WTC11 (cell line): Measurements from ENCODE around the gene ADH1C. TPM values are rescaled to one million over a fixed set of nuclear protein-coding genes. Genes with fewer than 3 reads are reported as not detected.

Source experiments
- ATAC-seq: fragments of 200-7000 bp; cut with Tn5 transposase; 2 replicates; pipeline ENCODE4 v1.10.0; 2021; ENCODE audit warnings: mild to moderate bottlenecking, moderate library complexity
- CTCF ChIA-PET: fragments of 300-600 bp; sonication (Branson Sonifier 250); formaldehyde crosslinking; loops from one replicate; lab custom pipeline; 2021; ENCODE audit warnings: antibody characterized with exemption; lab: Charles Lee
- POLR2A ChIA-PET: fragments of 350-600 bp; sonication (Branson Sonifier 250); formaldehyde crosslinking; loops from one replicate; lab custom pipeline; 2021; ENCODE audit warnings: antibody characterized with exemption; lab: Charles Lee
- DNase-seq: peaks from one replicate; pipeline ENCODE4 v3.0.0; 2021; ENCODE audit warnings: low spot score
- H3K27ac Mint-ChIP-seq: 2 replicates; pipeline ENCODE4 v1.8.0; 2021; ENCODE audit warnings: mixed read lengths
- H3K27me3 Mint-ChIP-seq: 2 replicates; pipeline ENCODE4 v1.8.0; 2021; ENCODE audit warnings: low read depth, mild to moderate bottlenecking, moderate library complexity, mixed read lengths
- H3K36me3 Mint-ChIP-seq: 2 replicates; pipeline ENCODE4 v1.8.0; 2021; ENCODE audit warnings: mixed read lengths
- H3K4me1 Mint-ChIP-seq: 2 replicates; pipeline ENCODE4 v1.8.0; 2022; ENCODE audit warnings: mixed read lengths
- H3K4me3 Mint-ChIP-seq: 2 replicates; pipeline ENCODE4 v1.8.0; 2021; ENCODE audit warnings: mild to moderate bottlenecking, moderate library complexity, mixed read lengths
- H3K9me3 Mint-ChIP-seq: 2 replicates; pipeline ENCODE4 v1.8.0; 2021; ENCODE audit warnings: mixed read lengths
- CBFB ChIP-seq: sonication (generic); formaldehyde crosslinking; IDR thresholded peaks from 2 replicates; pipeline ENCODE4 v1.8.1; 2022; ENCODE audit warnings: mild to moderate bottlenecking, low read depth, missing genetic modification reagents
- CREM ChIP-seq: sonication (generic); formaldehyde crosslinking; IDR thresholded peaks from 2 replicates; pipeline ENCODE4 v1.8.1; 2022; ENCODE audit warnings: mild to moderate bottlenecking, missing genetic modification reagents, moderate library complexity
- GABPB1 ChIP-seq: sonication (generic); formaldehyde crosslinking; IDR thresholded peaks from 2 replicates; pipeline ENCODE4 v1.8.1; 2023; ENCODE audit warnings: mild to moderate bottlenecking, missing genetic modification reagents
- MYBL2 ChIP-seq: sonication (generic); formaldehyde crosslinking; IDR thresholded peaks from 2 replicates; pipeline ENCODE4 v1.8.1; 2023; ENCODE audit warnings: mild to moderate bottlenecking, moderate library complexity, missing genetic modification reagents
- PRRX2 ChIP-seq: fragments of 250-450 bp; sonication (Bioruptor Pico); IDR thresholded peaks from 2 replicates; pipeline ENCODE4 v1.8.0; 2021; ENCODE audit warnings: mild to moderate bottlenecking
- SP1 ChIP-seq: sonication (generic); formaldehyde crosslinking; conservative IDR thresholded peaks from 2 replicates; pipeline ENCODE4 v1.8.1; 2022; ENCODE audit warnings: missing genetic modification reagents
- TEAD4 ChIP-seq: sonication (generic); formaldehyde crosslinking; IDR thresholded peaks from 2 replicates; pipeline ENCODE4 v1.8.0; 2022; ENCODE audit warnings: mild to moderate bottlenecking, missing genetic modification reagents
- ZNF138 ChIP-seq: sonication (generic); formaldehyde crosslinking; conservative IDR thresholded peaks from 2 replicates; pipeline ENCODE4 v1.8.1; 2022; ENCODE audit warnings: mild to moderate bottlenecking, moderate library complexity, missing genetic modification reagents
- ZNF263 ChIP-seq: sonication (generic); formaldehyde crosslinking; IDR thresholded peaks from 2 replicates; pipeline ENCODE4 v1.8.1; 2022; ENCODE audit warnings: low read depth, mild to moderate bottlenecking, moderate library complexity, missing genetic modification reagents
- total RNA-seq: library from RNA; stranded (reverse); gene quantifications from 3 replicates; pipeline ENCODE4 v1.2.3, GENCODE V29; 2021
- TF ChIP-seq, protein P1 (sequence below): sonication (generic); formaldehyde crosslinking; IDR thresholded peaks from 2 replicates; pipeline ENCODE4 v1.8.0; 2023; ENCODE audit warnings: missing genetic modification reagents, mild to moderate bottlenecking, borderline replicate concordance
- TF ChIP-seq, protein P2 (sequence below): sonication (generic); formaldehyde crosslinking; IDR thresholded peaks from 2 replicates; pipeline ENCODE4 v1.8.1; 2022; ENCODE audit warnings: mild to moderate bottlenecking, missing genetic modification reagents, moderate library complexity, borderline replicate concordance
- TF ChIP-seq, protein P3 (sequence below): sonication (generic); formaldehyde crosslinking; IDR thresholded peaks from 2 replicates; pipeline ENCODE4 v1.8.0; 2022; ENCODE audit warnings: mild to moderate bottlenecking, missing genetic modification reagents
- TF ChIP-seq, protein P4 (sequence below): sonication (generic); formaldehyde crosslinking; conservative IDR thresholded peaks from 2 replicates; pipeline ENCODE4 v1.8.1; 2022; ENCODE audit warnings: mild to moderate bottlenecking, missing genetic modification reagents
- TF ChIP-seq, protein P5 (sequence below): sonication (generic); formaldehyde crosslinking; IDR thresholded peaks from 2 replicates; pipeline ENCODE4 v1.8.1; 2023; ENCODE audit warnings: mild to moderate bottlenecking, missing genetic modification reagents, moderate library complexity
- TF ChIP-seq, protein P6 (sequence below): fragments of 250-450 bp; sonication (Bioruptor Pico); IDR thresholded peaks from 2 replicates; pipeline ENCODE4 v1.8.0; 2021; ENCODE audit warnings: mild to moderate bottlenecking
- TF ChIP-seq, protein P7 (sequence below): sonication (generic); formaldehyde crosslinking; IDR thresholded peaks from 2 replicates; pipeline ENCODE4 v1.8.0; 2022; ENCODE audit warnings: mild to moderate bottlenecking, missing genetic modification reagents
- TF ChIP-seq, protein P8 (sequence below): sonication (generic); formaldehyde crosslinking; IDR thresholded peaks from 2 replicates; pipeline ENCODE4 v1.8.1; 2023; ENCODE audit warnings: mild to moderate bottlenecking, missing genetic modification reagents, borderline replicate concordance
- TF ChIP-seq, protein P9 (sequence below): fragments of 250-450 bp; sonication (Bioruptor Pico); IDR thresholded peaks from 2 replicates; pipeline ENCODE4 v2.1.2; 2022; ENCODE audit warnings: mild to moderate bottlenecking, moderate library complexity

ADH1C gene
- total RNA-seq, 1 experiment from 2014 or later: 0.22 TPM

DNA sequence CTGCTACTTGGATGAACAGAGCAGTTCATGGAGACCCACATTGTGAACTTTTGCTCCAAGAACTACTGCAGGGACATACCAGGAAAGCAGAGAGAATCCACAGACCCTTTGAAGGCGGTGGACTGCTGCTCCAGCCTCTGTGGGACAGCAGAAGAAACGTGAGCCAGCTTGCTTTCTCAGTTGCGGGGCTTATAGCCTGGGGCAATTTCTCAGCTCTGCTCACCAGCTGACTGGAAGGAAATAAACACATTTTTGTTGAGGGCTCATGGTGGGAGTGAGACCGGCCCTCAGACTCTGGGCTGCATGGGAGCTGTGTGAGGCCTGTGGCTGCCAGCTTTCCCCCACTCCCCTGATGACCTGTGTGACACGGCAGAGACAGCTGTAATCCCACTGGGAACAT is 59.2 kb downstream of the ADH1C start (continued):
- TF ChIP-seq, protein P1, sequence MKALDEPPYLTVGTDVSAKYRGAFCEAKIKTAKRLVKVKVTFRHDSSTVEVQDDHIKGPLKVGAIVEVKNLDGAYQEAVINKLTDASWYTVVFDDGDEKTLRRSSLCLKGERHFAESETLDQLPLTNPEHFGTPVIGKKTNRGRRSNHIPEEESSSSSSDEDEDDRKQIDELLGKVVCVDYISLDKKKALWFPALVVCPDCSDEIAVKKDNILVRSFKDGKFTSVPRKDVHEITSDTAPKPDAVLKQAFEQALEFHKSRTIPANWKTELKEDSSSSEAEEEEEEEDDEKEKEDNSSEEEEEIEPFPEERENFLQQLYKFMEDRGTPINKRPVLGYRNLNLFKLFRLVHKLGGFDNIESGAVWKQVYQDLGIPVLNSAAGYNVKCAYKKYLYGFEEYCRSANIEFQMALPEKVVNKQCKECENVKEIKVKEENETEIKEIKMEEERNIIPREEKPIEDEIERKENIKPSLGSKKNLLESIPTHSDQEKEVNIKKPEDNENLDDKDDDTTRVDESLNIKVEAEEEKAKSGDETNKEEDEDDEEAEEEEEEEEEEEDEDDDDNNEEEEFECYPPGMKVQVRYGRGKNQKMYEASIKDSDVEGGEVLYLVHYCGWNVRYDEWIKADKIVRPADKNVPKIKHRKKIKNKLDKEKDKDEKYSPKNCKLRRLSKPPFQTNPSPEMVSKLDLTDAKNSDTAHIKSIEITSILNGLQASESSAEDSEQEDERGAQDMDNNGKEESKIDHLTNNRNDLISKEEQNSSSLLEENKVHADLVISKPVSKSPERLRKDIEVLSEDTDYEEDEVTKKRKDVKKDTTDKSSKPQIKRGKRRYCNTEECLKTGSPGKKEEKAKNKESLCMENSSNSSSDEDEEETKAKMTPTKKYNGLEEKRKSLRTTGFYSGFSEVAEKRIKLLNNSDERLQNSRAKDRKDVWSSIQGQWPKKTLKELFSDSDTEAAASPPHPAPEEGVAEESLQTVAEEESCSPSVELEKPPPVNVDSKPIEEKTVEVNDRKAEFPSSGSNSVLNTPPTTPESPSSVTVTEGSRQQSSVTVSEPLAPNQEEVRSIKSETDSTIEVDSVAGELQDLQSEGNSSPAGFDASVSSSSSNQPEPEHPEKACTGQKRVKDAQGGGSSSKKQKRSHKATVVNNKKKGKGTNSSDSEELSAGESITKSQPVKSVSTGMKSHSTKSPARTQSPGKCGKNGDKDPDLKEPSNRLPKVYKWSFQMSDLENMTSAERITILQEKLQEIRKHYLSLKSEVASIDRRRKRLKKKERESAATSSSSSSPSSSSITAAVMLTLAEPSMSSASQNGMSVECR (CRISPR knock-in tag): no peak
- TF ChIP-seq SP1 (CRISPR knock-in tag) (no peak), TEAD4 (CRISPR knock-in tag) (no peak), PRRX2 (no peak)
- TF ChIP-seq, protein P2, sequence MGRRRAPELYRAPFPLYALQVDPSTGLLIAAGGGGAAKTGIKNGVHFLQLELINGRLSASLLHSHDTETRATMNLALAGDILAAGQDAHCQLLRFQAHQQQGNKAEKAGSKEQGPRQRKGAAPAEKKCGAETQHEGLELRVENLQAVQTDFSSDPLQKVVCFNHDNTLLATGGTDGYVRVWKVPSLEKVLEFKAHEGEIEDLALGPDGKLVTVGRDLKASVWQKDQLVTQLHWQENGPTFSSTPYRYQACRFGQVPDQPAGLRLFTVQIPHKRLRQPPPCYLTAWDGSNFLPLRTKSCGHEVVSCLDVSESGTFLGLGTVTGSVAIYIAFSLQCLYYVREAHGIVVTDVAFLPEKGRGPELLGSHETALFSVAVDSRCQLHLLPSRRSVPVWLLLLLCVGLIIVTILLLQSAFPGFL (CRISPR knock-in tag): no peak
- TF ChIP-seq, protein P3, sequence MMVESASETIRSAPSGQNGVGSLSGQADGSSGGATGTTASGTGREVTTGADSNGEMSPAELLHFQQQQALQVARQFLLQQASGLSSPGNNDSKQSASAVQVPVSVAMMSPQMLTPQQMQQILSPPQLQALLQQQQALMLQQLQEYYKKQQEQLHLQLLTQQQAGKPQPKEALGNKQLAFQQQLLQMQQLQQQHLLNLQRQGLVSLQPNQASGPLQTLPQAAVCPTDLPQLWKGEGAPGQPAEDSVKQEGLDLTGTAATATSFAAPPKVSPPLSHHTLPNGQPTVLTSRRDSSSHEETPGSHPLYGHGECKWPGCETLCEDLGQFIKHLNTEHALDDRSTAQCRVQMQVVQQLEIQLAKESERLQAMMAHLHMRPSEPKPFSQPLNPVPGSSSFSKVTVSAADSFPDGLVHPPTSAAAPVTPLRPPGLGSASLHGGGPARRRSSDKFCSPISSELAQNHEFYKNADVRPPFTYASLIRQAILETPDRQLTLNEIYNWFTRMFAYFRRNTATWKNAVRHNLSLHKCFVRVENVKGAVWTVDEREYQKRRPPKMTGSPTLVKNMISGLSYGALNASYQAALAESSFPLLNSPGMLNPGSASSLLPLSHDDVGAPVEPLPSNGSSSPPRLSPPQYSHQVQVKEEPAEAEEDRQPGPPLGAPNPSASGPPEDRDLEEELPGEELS (CRISPR knock-in tag): no peak
- TF ChIP-seq, protein P4, sequence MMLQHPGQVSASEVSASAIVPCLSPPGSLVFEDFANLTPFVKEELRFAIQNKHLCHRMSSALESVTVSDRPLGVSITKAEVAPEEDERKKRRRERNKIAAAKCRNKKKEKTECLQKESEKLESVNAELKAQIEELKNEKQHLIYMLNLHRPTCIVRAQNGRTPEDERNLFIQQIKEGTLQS: no peak

DNA sequence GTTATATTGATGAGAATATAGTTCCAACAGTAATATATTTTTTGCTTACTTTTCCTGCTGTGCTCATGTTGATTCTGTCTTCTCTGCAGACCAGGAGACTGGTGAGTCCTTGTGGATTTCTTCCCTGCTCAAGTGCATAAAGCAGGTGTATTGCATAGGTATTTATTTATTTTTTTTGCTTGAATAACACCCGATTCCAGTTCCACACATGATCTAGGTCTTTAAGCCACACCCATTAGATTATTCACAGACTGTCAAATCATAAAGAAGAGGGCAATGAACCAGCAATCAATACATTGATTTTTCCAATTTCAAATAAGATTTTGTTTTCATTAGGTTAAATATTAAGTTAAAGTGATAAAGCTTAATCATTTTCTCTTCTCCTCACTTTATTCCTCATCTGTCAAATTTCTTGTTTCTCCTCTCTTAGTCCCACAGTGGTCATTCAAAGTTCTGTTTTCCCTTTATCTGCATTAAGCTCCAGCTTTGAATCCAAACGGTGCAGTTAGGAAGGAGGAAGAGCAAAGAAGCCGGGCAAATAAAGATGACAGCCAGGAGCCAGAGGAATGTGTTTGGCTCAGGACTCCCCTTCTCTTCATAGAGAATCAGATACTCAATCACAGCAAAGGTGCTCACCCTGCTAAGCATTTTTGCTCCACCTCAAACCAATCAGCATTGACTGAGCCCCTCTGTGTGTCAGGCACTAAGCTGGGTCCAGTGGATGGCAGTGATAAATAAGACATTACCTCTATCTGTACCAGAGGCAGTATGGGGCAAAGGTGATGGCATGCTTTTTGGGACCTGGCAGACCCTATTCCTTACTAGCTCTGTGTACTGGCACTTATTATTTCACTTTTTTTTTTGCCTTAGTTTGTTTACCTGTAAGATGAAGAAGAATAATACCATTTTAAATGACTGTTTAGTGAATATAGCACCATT is 61.4 kb downstream of the ADH1C start, which contains the start of gene ADH1A:
Gene ADH1A, minus strand, starts transcription at position 138 of the 939 bp plus-strand sequence. Its CDS starts 71 bp downstream, at position 67.
- Mint-ChIP-seq H3K27me3 (no peaks in the 10 kb centered on the region), H3K36me3 (peaks cover 12% of the 10 kb centered on the region), H3K4me1 (no peaks in the 10 kb centered on the region), H3K9me3 (peaks cover 32% of the 10 kb centered on the region), H3K4me3 (no peak within 1 kb of the TSS), H3K27ac (no peak within 1 kb of the TSS)
- ChIA-PET POLR2A (no interaction called here), CTCF (no interaction called here)
- ATAC-seq (no peak), DNase-seq (no peak)
- TF ChIP-seq, protein P5, sequence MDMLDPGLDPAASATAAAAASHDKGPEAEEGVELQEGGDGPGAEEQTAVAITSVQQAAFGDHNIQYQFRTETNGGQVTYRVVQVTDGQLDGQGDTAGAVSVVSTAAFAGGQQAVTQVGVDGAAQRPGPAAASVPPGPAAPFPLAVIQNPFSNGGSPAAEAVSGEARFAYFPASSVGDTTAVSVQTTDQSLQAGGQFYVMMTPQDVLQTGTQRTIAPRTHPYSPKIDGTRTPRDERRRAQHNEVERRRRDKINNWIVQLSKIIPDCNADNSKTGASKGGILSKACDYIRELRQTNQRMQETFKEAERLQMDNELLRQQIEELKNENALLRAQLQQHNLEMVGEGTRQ: no peak
- TF ChIP-seq, protein P6, sequence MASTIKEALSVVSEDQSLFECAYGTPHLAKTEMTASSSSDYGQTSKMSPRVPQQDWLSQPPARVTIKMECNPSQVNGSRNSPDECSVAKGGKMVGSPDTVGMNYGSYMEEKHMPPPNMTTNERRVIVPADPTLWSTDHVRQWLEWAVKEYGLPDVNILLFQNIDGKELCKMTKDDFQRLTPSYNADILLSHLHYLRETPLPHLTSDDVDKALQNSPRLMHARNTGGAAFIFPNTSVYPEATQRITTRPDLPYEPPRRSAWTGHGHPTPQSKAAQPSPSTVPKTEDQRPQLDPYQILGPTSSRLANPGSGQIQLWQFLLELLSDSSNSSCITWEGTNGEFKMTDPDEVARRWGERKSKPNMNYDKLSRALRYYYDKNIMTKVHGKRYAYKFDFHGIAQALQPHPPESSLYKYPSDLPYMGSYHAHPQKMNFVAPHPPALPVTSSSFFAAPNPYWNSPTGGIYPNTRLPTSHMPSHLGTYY: no peak
- no peak for TF ChIP-seq CBFB (CRISPR knock-in tag)
- TF ChIP-seq, protein P7, sequence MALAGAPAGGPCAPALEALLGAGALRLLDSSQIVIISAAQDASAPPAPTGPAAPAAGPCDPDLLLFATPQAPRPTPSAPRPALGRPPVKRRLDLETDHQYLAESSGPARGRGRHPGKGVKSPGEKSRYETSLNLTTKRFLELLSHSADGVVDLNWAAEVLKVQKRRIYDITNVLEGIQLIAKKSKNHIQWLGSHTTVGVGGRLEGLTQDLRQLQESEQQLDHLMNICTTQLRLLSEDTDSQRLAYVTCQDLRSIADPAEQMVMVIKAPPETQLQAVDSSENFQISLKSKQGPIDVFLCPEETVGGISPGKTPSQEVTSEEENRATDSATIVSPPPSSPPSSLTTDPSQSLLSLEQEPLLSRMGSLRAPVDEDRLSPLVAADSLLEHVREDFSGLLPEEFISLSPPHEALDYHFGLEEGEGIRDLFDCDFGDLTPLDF (CRISPR knock-in tag): no peak
- no peak for TF ChIP-seq GABPB1
- TF ChIP-seq CREM (CRISPR knock-in tag): no peak
- no peak for TF ChIP-seq MYBL2 (CRISPR knock-in tag)
- TF ChIP-seq, protein P8, sequence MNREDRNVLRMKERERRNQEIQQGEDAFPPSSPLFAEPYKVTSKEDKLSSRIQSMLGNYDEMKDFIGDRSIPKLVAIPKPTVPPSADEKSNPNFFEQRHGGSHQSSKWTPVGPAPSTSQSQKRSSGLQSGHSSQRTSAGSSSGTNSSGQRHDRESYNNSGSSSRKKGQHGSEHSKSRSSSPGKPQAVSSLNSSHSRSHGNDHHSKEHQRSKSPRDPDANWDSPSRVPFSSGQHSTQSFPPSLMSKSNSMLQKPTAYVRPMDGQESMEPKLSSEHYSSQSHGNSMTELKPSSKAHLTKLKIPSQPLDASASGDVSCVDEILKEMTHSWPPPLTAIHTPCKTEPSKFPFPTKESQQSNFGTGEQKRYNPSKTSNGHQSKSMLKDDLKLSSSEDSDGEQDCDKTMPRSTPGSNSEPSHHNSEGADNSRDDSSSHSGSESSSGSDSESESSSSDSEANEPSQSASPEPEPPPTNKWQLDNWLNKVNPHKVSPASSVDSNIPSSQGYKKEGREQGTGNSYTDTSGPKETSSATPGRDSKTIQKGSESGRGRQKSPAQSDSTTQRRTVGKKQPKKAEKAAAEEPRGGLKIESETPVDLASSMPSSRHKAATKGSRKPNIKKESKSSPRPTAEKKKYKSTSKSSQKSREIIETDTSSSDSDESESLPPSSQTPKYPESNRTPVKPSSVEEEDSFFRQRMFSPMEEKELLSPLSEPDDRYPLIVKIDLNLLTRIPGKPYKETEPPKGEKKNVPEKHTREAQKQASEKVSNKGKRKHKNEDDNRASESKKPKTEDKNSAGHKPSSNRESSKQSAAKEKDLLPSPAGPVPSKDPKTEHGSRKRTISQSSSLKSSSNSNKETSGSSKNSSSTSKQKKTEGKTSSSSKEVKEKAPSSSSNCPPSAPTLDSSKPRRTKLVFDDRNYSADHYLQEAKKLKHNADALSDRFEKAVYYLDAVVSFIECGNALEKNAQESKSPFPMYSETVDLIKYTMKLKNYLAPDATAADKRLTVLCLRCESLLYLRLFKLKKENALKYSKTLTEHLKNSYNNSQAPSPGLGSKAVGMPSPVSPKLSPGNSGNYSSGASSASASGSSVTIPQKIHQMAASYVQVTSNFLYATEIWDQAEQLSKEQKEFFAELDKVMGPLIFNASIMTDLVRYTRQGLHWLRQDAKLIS (CRISPR knock-in tag): no peak
- TF ChIP-seq ZNF263 (CRISPR knock-in tag): no peak
- TF ChIP-seq, protein P9, sequence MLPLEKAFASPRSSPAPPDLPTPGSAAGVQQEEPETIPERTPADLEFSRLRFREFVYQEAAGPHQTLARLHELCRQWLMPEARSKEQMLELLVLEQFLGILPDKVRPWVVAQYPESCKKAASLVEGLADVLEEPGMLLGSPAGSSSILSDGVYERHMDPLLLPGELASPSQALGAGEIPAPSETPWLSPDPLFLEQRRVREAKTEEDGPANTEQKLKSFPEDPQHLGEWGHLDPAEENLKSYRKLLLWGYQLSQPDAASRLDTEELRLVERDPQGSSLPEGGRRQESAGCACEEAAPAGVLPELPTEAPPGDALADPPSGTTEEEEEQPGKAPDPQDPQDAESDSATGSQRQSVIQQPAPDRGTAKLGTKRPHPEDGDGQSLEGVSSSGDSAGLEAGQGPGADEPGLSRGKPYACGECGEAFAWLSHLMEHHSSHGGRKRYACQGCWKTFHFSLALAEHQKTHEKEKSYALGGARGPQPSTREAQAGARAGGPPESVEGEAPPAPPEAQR (CRISPR knock-in tag): no peak
- TF ChIP-seq ZNF138 (CRISPR knock-in tag): no peak
